Fibroblast of lung (primary cell): ENCODE results near the gene USP11.

Experiments
- EZH2 ChIP-seq: IDR thresholded peaks from 2 replicates; pipeline ENCODE4 v1.5.1; 2012; ENCODE audit warnings: low read length, control low read depth, mild to moderate bottlenecking; ENCODE audit errors: missing control alignments
- TF ChIP-seq, protein P1 (sequence below), 2 donors: IDR thresholded peaks in 1 of 2; conservative IDR thresholded peaks in 1 of 2; 1 replicate in 1 of 2; 2 replicates in 1 of 2; pipeline ENCODE4 v1.5.1; 2011 to 2012; ENCODE audit warnings: low read length in 2 of 2, control low read depth in 1 of 2, inconsistent platforms in 1 of 2, low read depth in 1 of 2, mild to moderate bottlenecking in 1 of 2

DNA sequence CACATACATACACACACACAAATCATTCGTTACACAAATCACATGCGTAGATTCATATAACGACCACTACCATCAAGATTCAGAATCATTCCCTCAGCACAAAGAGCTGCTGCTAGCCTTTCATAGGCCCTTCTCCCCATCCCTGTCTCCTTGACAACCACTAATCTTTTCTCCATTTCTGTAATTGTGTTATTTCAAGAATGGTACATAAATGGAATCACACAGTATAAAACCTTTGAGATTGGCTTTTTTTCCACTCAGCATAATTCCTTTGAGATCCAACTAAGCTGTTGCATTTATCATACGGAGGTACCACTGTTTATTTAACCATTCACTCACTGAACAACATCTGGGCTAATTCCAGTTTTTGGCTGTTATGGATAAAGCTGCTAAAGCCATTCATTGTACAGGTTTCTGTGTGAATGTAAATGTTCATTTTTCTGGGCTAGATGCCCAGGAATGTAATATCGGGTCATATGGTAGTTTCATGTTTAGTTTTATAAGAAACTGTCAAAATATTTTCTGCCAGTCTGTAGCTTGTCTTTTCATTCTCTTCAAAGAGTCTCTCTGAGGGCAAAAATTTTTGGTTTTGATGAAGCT lies 64.1 kb downstream of the USP11 start:
- TF ChIP-seq, protein P1, sequence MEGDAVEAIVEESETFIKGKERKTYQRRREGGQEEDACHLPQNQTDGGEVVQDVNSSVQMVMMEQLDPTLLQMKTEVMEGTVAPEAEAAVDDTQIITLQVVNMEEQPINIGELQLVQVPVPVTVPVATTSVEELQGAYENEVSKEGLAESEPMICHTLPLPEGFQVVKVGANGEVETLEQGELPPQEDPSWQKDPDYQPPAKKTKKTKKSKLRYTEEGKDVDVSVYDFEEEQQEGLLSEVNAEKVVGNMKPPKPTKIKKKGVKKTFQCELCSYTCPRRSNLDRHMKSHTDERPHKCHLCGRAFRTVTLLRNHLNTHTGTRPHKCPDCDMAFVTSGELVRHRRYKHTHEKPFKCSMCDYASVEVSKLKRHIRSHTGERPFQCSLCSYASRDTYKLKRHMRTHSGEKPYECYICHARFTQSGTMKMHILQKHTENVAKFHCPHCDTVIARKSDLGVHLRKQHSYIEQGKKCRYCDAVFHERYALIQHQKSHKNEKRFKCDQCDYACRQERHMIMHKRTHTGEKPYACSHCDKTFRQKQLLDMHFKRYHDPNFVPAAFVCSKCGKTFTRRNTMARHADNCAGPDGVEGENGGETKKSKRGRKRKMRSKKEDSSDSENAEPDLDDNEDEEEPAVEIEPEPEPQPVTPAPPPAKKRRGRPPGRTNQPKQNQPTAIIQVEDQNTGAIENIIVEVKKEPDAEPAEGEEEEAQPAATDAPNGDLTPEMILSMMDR (conservative IDR thresholded peaks at IDR 0.05 in 1 of 2, IDR thresholded peaks at IDR 0.05 in 1 of 2; ENCODE audit: low read depth in 1 of 2, low read length in 2 of 2), result no peak
- TF ChIP-seq EZH2, result no peak
